K562 (cell line): ENCODE results near the gene ACO2. TPM values are rescaled to one million over a fixed set of nuclear protein-coding genes. Genes with fewer than 3 reads are reported as not detected.
A peak's percentile ranks its signal among the peaks of the same experiment; 100 is the strongest.

Experiments used
- ARHGAP35 ChIP-seq: fragments of 450-650 bp; IDR thresholded peaks from 2 replicates; pipeline ENCODE4 v1.6.1; 2018; ENCODE audit not compliant: partially characterized antibody
- ATF1 ChIP-seq, 2 experiments: fragments of 450-650 bp in 1 of 2; IDR thresholded peaks; 2 replicates each; pipeline ENCODE4 v1.6.1; 2016; ENCODE audit warnings: missing compliant biosample characterization in 1 of 2, missing genetic modification characterization in 1 of 2
- FOS ChIP-seq: IDR thresholded peaks from 3 replicates; pipeline ENCODE4 v1.6.1; 2011; ENCODE audit not compliant: insufficient read length; ENCODE audit errors: extremely low read depth
- NFRKB ChIP-seq: fragments of 450-650 bp; IDR thresholded peaks from 2 replicates; pipeline ENCODE4 v1.6.1; 2016; ENCODE audit warnings: low read depth
- SMC3 ChIP-seq: conservative IDR thresholded peaks from 2 replicates; pipeline ENCODE4 v1.6.1; 2011; ENCODE audit warnings: low read depth, low read length, improper control_type of control experiment; ENCODE audit not compliant: insufficient read depth
- TEAD1 ChIP-seq, 2 experiments: fragments of 450-650 bp in 1 of 2; sonication (generic) in 1 of 2; formaldehyde crosslinking; IDR thresholded peaks; 2 replicates each; pipeline versions ENCODE4 v1.4.0 to v1.8.0; 2020 to 2022; ENCODE audit warnings: mild to moderate bottlenecking in 2 of 2, missing genetic modification reagents in 1 of 2
- TSC22D4 ChIP-seq: fragments of 450-650 bp; IDR thresholded peaks from 2 replicates; pipeline ENCODE4 v1.6.1; 2016; ENCODE audit warnings: missing genetic modification characterization, missing biosample characterization, control low read depth
- ZNF551 ChIP-seq: fragments of 250-450 bp; sonication (Bioruptor Pico); IDR thresholded peaks from 2 replicates; pipeline ENCODE4 v1.5.0; 2021; ENCODE audit warnings: mild to moderate bottlenecking, moderate library complexity
- ZNF583 ChIP-seq: fragments of 250-450 bp; sonication (Bioruptor Pico); IDR thresholded peaks from 2 replicates; pipeline ENCODE4 v1.4.0; 2020
- ZNF586 ChIP-seq: fragments of 450-650 bp; formaldehyde crosslinking; conservative IDR thresholded peaks from 2 replicates; pipeline ENCODE4 v1.4.0; 2020; ENCODE audit warnings: mild to moderate bottlenecking, moderate library complexity
- polyA plus RNA-seq, 8 experiments: library from polyadenylated mRNA; depleted of rRNA in 4 of 8; stranded (reverse) in 5 of 8; unstranded in 3 of 8; fragments of >200 nt; fragmentation: Nextera tagmentation in 2 of 8; fragmentation: Illumina TruSeq in 1 of 8; extraction: Ambion mirVana in 2 of 8; extraction: Trizol in 1 of 8; gene quantifications; 2 replicates each; pipeline versions ENCODE4 v1.2.1 to v1.2.3, GENCODE V29; 2011 to 2014; ENCODE audit warnings: inconsistent platforms in 1 of 8, missing spikeins in 1 of 8
- total RNA-seq, 7 experiments: library from RNA; depleted of rRNA in 6 of 7; stranded (reverse); fragments of >200 nt in 6 of 7; fragmentation: Illumina TruSeq in 2 of 7; extraction: Trizol in 2 of 7; gene quantifications; 2 replicates each; pipeline versions ENCODE4 v1.2.1 to v1.2.3, GENCODE V29; 2011 to 2021; ENCODE audit warnings: low replicate concordance in 1 of 7
- TF ChIP-seq, protein P1 (sequence below): fragments of 450-650 bp; IDR thresholded peaks from 2 replicates; pipeline ENCODE4 v1.6.1; 2016; ENCODE audit warnings: low read depth
- TF ChIP-seq, protein P2 (sequence below): conservative IDR thresholded peaks from 2 replicates; pipeline ENCODE4 v1.6.1; 2011; ENCODE audit warnings: low read depth, mild to moderate bottlenecking, low read length; ENCODE audit not compliant: control insufficient read depth
- TF ChIP-seq, protein P3 (sequence below), 2 experiments: fragments of 150-350 bp in 1 of 2; IDR thresholded peaks; 2 replicates each; pipeline ENCODE4 v1.6.1; 2012 to 2016; ENCODE audit warnings: low read depth in 2 of 2, low read length in 2 of 2, mild to moderate bottlenecking in 1 of 2, moderate library complexity in 1 of 2

The ACO2 gene
- total and polyA plus RNA-seq, 9 of the 15 experiments (the other 6 are each of a cell fraction or from before 2014, with no cell fraction given), result 16.2 to 119 (median 43.2) TPM

DNA sequence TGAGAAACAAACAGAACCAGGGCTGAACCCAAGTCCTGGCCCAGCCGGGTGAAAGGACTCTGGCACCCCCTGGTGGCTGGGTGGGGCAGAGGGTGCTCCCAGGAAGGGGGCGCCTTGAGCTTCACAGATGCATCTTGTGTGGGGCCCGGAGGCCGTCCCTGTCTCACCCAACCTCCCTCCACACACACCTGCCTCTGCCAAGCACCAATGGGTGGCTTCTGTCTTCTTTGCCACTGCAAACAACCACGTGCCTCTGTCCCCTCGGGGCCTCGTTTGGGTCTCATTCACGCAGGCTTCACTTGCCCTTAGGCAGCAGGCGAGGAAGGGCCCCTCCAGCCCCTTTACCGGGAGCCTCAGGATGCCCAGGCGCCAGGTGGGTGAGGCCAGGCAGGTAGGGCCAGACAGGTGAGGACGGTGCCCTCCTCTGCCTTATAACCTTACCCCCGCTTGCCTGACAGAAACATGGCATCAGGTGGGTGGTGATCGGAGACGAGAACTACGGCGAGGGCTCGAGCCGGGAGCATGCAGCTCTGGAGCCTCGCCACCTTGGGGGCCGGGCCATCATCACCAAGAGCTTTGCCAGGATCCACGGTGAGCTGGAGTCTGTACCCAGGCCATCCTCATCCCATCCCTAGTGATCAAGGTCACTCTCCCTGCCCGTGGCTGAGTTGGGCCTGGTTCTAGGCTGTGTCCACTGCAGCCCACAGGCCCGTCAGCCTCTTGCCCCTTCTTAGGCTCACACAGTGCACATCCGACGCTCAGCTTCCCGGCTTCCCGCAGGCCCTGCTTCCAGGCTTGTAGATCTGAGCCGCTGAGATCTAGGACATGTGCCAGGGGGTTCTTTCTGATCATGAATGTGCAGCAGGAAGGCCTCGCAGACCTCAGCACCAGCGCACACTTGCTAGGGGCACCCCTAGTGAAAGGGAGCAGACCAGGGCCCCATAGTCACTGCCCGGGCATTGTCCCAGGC is 58.2 kb downstream of the ACO2 start (continued):
- TF ChIP-seq, protein P1, sequence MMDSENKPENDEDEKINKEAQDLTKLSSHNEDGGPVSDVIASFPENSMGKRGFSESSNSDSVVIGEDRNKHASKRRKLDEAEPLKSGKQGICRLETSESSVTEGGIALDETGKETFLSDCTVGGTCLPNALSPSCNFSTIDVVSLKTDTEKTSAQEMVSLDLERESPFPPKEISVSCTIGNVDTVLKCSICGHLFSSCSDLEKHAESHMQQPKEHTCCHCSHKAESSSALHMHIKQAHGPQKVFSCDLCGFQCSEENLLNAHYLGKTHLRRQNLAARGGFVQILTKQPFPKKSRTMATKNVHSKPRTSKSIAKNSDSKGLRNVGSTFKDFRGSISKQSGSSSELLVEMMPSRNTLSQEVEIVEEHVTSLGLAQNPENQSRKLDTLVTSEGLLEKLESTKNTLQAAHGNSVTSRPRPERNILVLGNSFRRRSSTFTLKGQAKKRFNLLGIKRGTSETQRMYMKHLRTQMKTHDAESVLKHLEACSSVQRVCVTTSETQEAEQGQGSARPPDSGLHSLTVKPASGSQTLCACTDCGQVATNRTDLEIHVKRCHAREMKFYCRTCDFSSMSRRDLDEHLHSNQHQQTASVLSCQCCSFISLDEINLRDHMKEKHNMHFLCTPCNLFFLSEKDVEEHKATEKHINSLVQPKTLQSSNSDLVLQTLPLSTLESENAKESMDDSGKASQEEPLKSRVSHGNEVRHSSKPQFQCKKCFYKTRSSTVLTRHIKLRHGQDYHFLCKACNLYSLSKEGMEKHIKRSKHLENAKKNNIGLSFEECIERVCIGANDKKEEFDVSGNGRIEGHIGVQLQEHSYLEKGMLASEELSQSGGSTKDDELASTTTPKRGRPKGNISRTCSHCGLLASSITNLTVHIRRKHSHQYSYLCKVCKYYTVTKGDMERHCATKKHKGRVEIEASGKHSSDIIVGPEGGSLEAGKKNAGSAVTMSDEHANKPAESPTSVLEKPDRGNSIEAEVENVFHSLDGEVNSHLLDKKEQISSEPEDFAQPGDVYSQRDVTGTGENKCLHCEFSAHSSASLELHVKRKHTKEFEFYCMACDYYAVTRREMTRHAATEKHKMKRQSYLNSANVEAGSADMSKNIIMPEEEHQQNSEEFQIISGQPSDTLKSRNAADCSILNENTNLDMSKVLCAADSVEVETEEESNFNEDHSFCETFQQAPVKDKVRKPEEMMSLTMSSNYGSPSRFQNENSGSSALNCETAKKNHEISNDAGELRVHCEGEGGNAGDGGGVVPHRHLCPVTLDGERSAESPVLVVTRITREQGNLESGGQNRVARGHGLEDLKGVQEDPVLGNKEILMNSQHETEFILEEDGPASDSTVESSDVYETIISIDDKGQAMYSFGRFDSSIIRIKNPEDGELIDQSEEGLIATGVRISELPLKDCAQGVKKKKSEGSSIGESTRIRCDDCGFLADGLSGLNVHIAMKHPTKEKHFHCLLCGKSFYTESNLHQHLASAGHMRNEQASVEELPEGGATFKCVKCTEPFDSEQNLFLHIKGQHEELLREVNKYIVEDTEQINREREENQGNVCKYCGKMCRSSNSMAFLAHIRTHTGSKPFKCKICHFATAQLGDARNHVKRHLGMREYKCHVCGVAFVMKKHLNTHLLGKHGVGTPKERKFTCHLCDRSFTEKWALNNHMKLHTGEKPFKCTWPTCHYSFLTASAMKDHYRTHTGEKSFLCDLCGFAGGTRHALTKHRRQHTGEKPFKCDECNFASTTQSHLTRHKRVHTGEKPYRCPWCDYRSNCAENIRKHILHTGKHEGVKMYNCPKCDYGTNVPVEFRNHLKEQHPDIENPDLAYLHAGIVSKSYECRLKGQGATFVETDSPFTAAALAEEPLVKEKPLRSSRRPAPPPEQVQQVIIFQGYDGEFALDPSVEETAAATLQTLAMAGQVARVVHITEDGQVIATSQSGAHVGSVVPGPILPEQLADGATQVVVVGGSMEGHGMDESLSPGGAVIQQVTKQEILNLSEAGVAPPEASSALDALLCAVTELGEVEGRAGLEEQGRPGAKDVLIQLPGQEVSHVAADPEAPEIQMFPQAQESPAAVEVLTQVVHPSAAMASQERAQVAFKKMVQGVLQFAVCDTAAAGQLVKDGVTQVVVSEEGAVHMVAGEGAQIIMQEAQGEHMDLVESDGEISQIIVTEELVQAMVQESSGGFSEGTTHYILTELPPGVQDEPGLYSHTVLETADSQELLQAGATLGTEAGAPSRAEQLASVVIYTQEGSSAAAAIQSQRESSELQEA, result no peak
- no peak for TF ChIP-seq FOS
- 0 out of 4 replicates have a peak, but pooled peaks of 1 of the 2 experiments have one; percentile 11 for TF ChIP-seq TEAD1 (CRISPR knock-in tag; IDR thresholded peaks at IDR 0.05)
- no peak for TF ChIP-seq ZNF551 (CRISPR knock-in tag)
- TF ChIP-seq, protein P2, sequence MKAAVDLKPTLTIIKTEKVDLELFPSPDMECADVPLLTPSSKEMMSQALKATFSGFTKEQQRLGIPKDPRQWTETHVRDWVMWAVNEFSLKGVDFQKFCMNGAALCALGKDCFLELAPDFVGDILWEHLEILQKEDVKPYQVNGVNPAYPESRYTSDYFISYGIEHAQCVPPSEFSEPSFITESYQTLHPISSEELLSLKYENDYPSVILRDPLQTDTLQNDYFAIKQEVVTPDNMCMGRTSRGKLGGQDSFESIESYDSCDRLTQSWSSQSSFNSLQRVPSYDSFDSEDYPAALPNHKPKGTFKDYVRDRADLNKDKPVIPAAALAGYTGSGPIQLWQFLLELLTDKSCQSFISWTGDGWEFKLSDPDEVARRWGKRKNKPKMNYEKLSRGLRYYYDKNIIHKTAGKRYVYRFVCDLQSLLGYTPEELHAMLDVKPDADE, result 0 out of 2 replicates have a peak, but pooled peaks have one; percentile 44
- TF ChIP-seq ARHGAP35, result no peak
- TF ChIP-seq ZNF583 (CRISPR knock-in tag), result no peak
- peak; percentile 64 for TF ChIP-seq SMC3
- no peak for TF ChIP-seq TSC22D4 (tag)
- no peak for TF ChIP-seq NFRKB
- no peak for TF ChIP-seq ATF1 (CRISPR knock-in tag; IDR thresholded peaks at IDR 0.05)
- no peak for TF ChIP-seq ATF1 (tag; IDR thresholded peaks at IDR 0.05)
- TF ChIP-seq, protein P3, sequence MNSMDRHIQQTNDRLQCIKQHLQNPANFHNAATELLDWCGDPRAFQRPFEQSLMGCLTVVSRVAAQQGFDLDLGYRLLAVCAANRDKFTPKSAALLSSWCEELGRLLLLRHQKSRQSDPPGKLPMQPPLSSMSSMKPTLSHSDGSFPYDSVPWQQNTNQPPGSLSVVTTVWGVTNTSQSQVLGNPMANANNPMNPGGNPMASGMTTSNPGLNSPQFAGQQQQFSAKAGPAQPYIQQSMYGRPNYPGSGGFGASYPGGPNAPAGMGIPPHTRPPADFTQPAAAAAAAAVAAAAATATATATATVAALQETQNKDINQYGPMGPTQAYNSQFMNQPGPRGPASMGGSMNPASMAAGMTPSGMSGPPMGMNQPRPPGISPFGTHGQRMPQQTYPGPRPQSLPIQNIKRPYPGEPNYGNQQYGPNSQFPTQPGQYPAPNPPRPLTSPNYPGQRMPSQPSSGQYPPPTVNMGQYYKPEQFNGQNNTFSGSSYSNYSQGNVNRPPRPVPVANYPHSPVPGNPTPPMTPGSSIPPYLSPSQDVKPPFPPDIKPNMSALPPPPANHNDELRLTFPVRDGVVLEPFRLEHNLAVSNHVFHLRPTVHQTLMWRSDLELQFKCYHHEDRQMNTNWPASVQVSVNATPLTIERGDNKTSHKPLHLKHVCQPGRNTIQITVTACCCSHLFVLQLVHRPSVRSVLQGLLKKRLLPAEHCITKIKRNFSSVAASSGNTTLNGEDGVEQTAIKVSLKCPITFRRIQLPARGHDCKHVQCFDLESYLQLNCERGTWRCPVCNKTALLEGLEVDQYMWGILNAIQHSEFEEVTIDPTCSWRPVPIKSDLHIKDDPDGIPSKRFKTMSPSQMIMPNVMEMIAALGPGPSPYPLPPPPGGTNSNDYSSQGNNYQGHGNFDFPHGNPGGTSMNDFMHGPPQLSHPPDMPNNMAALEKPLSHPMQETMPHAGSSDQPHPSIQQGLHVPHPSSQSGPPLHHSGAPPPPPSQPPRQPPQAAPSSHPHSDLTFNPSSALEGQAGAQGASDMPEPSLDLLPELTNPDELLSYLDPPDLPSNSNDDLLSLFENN (IDR thresholded peaks at IDR 0.05; ENCODE audit: low read depth in 2 of 2, low read length in 2 of 2), result no peak
- no peak for TF ChIP-seq ZNF586 (CRISPR knock-in tag)
